Uterus (tissue), 4 donors: ENCODE data around the gene ANKFY1. TPM values are rescaled to one million over a fixed set of nuclear protein-coding genes. Genes with fewer than 3 reads are reported as not detected.

Experiments
- DNase-seq, 2 donors: peaks; one replicate each; pipeline ENCODE4 v3.0.0-alpha.2; 2019 to 2020
- H3K27ac ChIP-seq, 2 donors: fragments of 200-600 bp; sonication (generic); 1 replicate in 1 of 2; 2 replicates in 1 of 2; pipeline ENCODE4 v1.5.1; 2016 to 2018
- H3K27me3 ChIP-seq, 2 donors: fragments of 200-600 bp; sonication (generic); one replicate each; pipeline ENCODE4 v1.5.1; 2018 to 2019; ENCODE audit warnings: control low read depth in 1 of 2
- H3K36me3 ChIP-seq, 2 donors: fragments of 200-600 bp; sonication (generic); one replicate each; pipeline ENCODE4 v1.5.1; 2019; ENCODE audit warnings: control low read depth in 1 of 2
- H3K4me1 ChIP-seq, 2 donors: fragments of 200-600 bp; sonication (generic); one replicate each; pipeline ENCODE4 v1.5.1; 2018 to 2019; ENCODE audit warnings: control low read depth in 1 of 2
- H3K4me3 ChIP-seq, 2 donors: fragments of 200-600 bp; sonication (generic); 1 replicate in 1 of 2; 2 replicates in 1 of 2; pipeline ENCODE4 v1.5.1; 2018 to 2019; ENCODE audit warnings: mild to moderate bottlenecking in 1 of 2
- H3K9me3 ChIP-seq, 2 donors: fragments of 200-600 bp; sonication (generic); one replicate each; pipeline ENCODE4 v1.5.1; 2019; ENCODE audit warnings: control low read depth in 1 of 2
- POLR2A ChIP-seq, 2 donors: fragments of 450-650 bp; IDR thresholded peaks; one replicate each; pipeline ENCODE4 v1.6.1; 2016; ENCODE audit warnings: antibody characterized with exemption in 2 of 2, mild to moderate bottlenecking in 1 of 2, moderate library complexity in 1 of 2
- intact Hi-C: fragments of 100-400 bp; cut with DNase I; formaldehyde crosslinking; loops from one replicate; pipeline ENCODE4 v1.15.1; 2023; ENCODE audit warnings: low total_unique reads
- total RNA-seq, 4 donors: library from RNA; depleted of rRNA in 3 of 4; stranded (reverse); fragments of >200 nt in 3 of 4; gene quantifications; one replicate each; pipeline versions ENCODE4 v1.1.0 to v1.2.4, GENCODE V29; 2014 to 2023
- TF ChIP-seq, protein P1 (sequence below), 4 experiments: fragments of 200-600 bp in 2 of 4; fragments of 450-650 bp in 2 of 4; sonication (generic) in 2 of 4; IDR thresholded peaks; one replicate each; pipeline ENCODE4 v1.5.1; 2016 to 2019; ENCODE audit warnings: antibody characterized with exemption in 4 of 4, mild to moderate bottlenecking in 2 of 4, moderate library complexity in 1 of 4
- donor health status: DM: yes; HTN: yes; CAD: no.

The ANKFY1 gene
- total RNA-seq, 4 donors from 2014 or later, result 17.6 to 69.5 (median 52.8) TPM

DNA sequence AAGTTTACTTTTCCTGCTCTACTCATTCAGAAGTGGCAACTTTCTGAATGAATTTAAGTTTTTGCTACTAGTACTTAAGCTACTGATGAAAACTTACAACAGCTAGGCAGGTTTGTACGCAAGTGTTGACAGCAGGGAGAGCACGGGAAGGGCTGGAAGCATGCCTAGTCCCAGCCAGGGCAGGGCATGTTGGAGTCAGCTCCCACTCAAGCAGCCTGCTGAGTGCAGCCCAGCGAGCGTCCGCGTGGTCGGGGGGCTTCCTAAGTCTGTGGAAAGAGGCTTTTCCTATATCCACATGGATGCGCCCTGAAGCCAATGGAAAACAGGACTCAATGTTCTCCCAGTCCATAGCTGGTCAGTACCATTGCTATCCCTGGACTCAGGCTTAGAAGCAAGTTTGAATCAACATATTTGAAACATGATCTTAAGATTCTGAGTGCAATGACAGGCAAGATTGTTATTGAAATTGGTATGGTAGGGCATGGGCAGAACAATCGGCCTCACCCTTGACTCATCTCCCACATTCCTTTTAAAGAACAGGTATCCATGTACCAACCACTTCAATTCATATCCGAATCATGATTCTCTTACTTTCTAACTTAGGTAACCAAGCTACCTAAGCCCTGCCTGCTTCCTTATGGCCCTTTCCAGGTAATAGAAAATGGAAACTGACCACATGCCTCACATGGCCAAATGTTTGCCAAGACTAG lies 98.3 kb downstream of the ANKFY1 start:
- no peak for TF ChIP-seq POLR2A (IDR thresholded peaks at IDR 0.05)
- TF ChIP-seq, protein P1, sequence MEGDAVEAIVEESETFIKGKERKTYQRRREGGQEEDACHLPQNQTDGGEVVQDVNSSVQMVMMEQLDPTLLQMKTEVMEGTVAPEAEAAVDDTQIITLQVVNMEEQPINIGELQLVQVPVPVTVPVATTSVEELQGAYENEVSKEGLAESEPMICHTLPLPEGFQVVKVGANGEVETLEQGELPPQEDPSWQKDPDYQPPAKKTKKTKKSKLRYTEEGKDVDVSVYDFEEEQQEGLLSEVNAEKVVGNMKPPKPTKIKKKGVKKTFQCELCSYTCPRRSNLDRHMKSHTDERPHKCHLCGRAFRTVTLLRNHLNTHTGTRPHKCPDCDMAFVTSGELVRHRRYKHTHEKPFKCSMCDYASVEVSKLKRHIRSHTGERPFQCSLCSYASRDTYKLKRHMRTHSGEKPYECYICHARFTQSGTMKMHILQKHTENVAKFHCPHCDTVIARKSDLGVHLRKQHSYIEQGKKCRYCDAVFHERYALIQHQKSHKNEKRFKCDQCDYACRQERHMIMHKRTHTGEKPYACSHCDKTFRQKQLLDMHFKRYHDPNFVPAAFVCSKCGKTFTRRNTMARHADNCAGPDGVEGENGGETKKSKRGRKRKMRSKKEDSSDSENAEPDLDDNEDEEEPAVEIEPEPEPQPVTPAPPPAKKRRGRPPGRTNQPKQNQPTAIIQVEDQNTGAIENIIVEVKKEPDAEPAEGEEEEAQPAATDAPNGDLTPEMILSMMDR (IDR thresholded peaks at IDR 0.05), result no peak
- intact Hi-C loops, result no loop called here
- no peaks in the 10 kb centered on the region for H3K36me3 ChIP-seq

DNA sequence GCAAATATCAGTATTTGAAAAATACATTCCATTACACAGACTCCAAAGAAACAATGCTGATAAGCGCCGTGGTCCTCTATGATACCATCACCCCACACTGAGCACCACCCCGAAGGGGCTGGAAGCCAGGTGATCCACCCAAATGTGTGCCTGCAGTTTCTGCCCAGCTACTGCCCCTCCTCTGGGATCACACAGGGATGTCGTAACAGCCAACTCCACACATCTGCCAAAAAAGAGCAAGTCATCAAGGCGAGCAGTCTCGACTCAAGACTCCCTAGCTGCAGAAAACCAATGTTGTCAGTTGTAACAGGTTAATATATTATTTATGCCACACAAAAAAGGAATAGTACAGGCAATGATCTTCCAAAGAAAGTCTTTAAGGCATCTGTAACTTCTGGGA lies 99.8 kb downstream of the ANKFY1 start:
- no peaks in the 10 kb centered on the region for H3K27me3 ChIP-seq
- H3K9me3 ChIP-seq, result no peaks in the 10 kb centered on the region
- no peak overlapping the region for H3K4me3 ChIP-seq
- no peak overlapping the region for H3K27ac ChIP-seq
- intact Hi-C loops, result no loop called here
- no peak for DNase-seq
- TF ChIP-seq, protein P1 (IDR thresholded peaks at IDR 0.05), result no peak
- TF ChIP-seq POLR2A (IDR thresholded peaks at IDR 0.05), result no peak
- H3K36me3 ChIP-seq, result no peaks in the 10 kb centered on the region
- H3K4me1 ChIP-seq, result no peaks in the 10 kb centered on the region

More for the DNA sequence above, 98.3 kb downstream of the ANKFY1 start:
- no peaks in the 10 kb centered on the region for H3K4me1 ChIP-seq
- H3K27ac ChIP-seq, result no peak overlapping the region
- H3K27me3 ChIP-seq, result no peaks in the 10 kb centered on the region
- H3K4me3 ChIP-seq, result no peak overlapping the region
- H3K9me3 ChIP-seq, result no peaks in the 10 kb centered on the region
- no peak for DNase-seq

DNA sequence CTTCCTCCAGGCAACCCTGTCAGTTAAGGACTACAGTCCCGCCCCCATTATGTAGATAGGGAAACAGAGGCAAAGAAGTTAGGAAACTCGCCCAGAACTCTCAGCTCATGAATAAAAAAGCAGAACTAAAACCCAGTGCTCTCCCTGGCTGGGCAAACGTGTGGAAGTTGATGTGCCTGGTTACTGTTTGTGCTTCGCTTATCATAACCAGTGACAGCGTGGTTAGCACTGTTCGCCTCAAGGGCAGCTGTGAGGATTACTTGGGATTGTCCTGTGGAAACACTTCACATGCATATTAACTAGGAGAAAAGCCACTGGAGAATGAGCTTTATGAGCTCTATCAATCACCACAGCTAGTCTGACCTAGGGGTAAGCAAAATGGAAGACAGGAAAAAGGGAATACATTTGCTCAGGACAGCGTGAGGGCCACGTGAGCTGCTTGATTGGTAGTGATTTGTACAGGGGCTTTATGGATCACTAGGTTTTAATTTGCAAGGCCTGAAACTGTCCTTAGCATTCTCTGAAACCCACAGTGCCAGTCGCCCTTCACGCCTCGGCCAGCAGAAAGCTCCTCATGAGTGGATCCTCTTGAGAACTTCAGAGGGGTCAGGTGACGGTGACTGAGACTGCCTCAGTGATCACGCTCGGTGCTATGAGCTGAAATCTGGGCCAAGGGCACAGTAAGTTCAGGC lies 100.9 kb downstream of the ANKFY1 start:
- Histone ChIP-seq H3K9me3 (no peaks in the 10 kb centered on the region), H3K4me3 (no peak overlapping the region), H3K4me1 (no peaks in the 10 kb centered on the region), H3K36me3 (no peaks in the 10 kb centered on the region), H3K27me3 (no peaks in the 10 kb centered on the region), H3K27ac (no peak overlapping the region)
- intact Hi-C loops, result no loop called here
- TF ChIP-seq POLR2A (IDR thresholded peaks at IDR 0.05), result no peak
- TF ChIP-seq, protein P1 (IDR thresholded peaks at IDR 0.05), result no peak
- DNase-seq, result no peak

DNA sequence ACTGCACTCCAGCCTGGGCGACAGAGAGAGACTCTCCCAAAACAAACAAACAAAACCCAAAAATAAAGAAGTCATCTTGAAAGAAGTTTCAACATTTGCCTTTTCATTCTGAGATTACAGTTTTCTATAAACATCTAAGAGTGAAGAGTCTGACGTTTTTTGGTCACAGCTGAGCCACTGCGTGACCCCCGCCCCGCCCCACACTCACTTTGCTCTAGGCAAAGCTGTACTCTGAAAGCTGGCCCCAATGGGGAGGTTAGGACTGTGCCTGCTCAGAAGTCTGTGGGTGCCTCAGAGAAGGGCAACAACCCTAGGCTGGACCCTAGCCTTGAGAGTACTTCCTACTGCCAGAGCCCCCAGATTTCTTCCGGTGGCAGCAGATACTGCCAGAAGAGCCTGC lies 101.5 kb downstream of the ANKFY1 start:
- H3K4me3 ChIP-seq, result no peak overlapping the region
- intact Hi-C loops, result no loop called here
- H3K27me3 ChIP-seq, result no peaks in the 10 kb centered on the region
- no peak overlapping the region for H3K27ac ChIP-seq
- no peaks in the 10 kb centered on the region for H3K9me3 ChIP-seq
- DNase-seq, result no peak
- no peak for TF ChIP-seq POLR2A (IDR thresholded peaks at IDR 0.05)
- TF ChIP-seq, protein P1 (IDR thresholded peaks at IDR 0.05), result no peak
- H3K36me3 ChIP-seq, result no peaks in the 10 kb centered on the region
- H3K4me1 ChIP-seq, result no peaks in the 10 kb centered on the region

DNA sequence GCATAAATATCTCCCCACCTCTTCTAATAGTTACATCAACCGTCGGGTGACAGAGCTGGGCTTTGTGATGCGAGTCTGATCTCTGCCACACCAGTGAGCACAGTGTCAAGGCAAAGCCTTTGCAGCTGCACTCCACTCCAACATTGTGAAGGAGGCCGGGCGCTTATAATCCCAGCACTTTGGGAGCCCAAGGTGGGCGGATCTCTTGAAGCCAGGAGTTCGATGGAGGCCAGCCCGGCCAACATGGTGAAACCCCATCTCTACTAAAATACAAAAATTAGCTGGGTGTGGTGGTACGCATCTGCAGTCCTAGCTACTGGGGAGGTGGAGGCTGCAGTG lies 101.8 kb downstream of the ANKFY1 start:
- H3K4me1 ChIP-seq, result no peaks in the 10 kb centered on the region
- no peaks in the 10 kb centered on the region for H3K36me3 ChIP-seq
- H3K9me3 ChIP-seq, result no peaks in the 10 kb centered on the region
- no peak for DNase-seq
- intact Hi-C loops, result no loop called here
- H3K4me3 ChIP-seq, result no peak overlapping the region
- no peaks in the 10 kb centered on the region for H3K27me3 ChIP-seq
- no peak for TF ChIP-seq POLR2A (IDR thresholded peaks at IDR 0.05)
- no peak overlapping the region for H3K27ac ChIP-seq
